Urinary bladder (tissue), 4 donors: ENCODE measurements around the gene NEU2. TPM values are rescaled to one million over a fixed set of nuclear protein-coding genes. Genes with fewer than 3 reads are reported as not detected.

ENCODE experiments used
- DNase-seq: peaks from one replicate; pipeline ENCODE4 v3.0.0-alpha.2; 2015; ENCODE audit errors: extremely low spot score
- H3K27ac ChIP-seq: one replicate; pipeline ENCODE4 v1.5.1; 2013; ENCODE audit warnings: low read depth, mild to moderate bottlenecking, moderate library complexity
- H3K36me3 ChIP-seq: one replicate; pipeline ENCODE4 v1.6.1; 2013; ENCODE audit warnings: mild to moderate bottlenecking, moderate library complexity; ENCODE audit not compliant: insufficient read depth
- H3K4me1 ChIP-seq: one replicate; pipeline ENCODE4 v1.6.1; 2013; ENCODE audit warnings: mild to moderate bottlenecking, moderate library complexity; ENCODE audit not compliant: insufficient read depth
- H3K4me3 ChIP-seq: one replicate; pipeline ENCODE4 v1.5.1; 2013; ENCODE audit warnings: low read depth, low read length
- WGBS: extraction: QIAGEN DNeasy Blood & Tissue Kit; methylation state at CpG from one replicate; pipeline ENCODE4 v1.1.7; 2013; 5-methylcytosine and 5-hydroxymethylcytosine counted together
- polyA plus RNA-seq: library from polyadenylated mRNA; stranded (reverse); fragments of 200-250 nt; gene quantifications from one replicate; pipeline ENCODE4 v1.2.3, GENCODE V29; 2013
- total RNA-seq: library from RNA; depleted of rRNA; stranded (reverse); fragments of >200 nt; gene quantifications from one replicate; pipeline ENCODE4 v1.2.3, GENCODE V29; 2014
- donor health status: healthy with polysubstance abuse.
- donor health status: healthy.

Gene NEU2
- not detected for total RNA-seq
- polyA plus RNA-seq: not detected

DNA sequence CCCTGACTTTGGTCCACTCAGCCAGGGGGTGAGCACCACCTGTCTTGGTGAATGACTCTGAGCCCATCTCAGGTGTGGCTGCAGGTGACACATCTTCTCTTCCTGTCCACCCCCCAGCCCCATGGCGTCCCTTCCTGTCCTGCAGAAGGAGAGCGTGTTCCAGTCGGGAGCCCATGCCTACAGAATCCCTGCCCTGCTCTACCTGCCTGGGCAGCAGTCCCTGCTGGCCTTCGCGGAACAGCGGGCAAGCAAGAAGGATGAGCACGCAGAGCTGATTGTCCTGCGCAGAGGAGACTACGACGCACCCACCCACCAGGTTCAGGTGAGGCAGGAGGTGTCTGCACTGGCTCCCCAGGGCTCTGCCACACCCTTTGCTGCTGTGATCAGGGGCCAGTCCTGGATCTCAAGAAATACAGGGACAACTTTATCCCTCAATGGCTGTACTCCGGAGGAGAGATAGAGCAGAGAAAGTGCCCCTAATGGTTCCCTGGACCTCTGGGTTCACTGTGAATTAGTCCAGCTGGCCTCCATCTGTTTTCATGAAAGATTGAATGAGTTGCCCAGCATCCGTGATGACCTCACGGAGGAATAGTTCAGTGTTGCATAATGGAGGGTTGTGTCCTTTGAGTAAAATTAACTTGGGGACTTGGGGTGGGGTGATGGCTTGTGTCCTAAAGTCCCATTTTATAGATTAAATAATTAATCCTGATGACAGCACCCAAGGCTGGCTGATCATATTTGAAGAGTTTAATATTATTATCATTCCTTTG, at the start of gene NEU2:
TSS of gene NEU2 (plus strand) at position 122 of the 770 bp plus-strand sequence. CDS start at position 122, 0 bp downstream.
- Histone ChIP-seq H3K27ac (no peak within 1 kb of the TSS), H3K36me3 (no peaks in the 10 kb centered on the region), H3K4me1 (no peaks in the 10 kb centered on the region), H3K4me3 (no peak within 1 kb of the TSS)
- no peak for DNase-seq
- WGBS: 92% methylated on average over 13 of the region's 13 CpGs

DNA sequence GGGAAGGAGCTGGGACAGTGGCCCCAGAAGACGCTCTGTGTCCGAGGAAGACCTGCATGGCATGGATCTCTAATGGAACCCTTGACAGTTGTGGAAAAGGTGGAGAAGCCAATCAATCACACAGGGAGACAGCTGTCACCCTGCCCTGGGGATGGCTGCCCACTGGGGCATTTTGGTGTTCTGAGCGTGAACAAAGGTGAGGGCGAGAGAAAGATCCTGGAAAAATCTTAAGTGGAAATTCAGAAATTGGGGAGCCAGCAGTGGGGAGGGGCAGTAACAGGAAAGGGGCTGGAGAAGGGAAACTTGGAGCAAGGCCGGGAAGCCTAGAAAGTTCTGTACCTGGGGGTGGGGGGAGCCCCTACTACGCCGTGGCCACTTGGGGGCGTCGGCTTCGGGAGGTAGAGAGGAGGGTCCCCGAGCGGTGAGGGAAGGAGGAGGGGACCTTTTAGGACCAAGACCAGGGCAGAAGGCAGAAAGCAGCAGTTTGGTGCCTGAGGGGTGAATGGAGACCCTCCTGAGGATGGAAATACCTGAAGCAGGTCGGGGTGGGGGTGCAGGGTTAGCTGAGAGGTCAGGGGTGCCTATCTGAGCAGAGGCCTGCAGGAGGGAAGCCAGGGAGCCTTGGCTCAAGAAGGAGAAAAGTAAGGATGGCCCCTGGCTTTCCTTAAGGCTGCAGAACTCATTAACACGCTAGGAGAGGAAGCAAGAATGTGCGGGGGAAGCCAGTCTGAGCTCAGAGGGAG, 49.4 kb upstream of the NEU2 start:
- no peak overlapping the region for H3K4me3 ChIP-seq
- no peaks in the 10 kb centered on the region for H3K4me1 ChIP-seq
- no peaks in the 10 kb centered on the region for H3K36me3 ChIP-seq
- no peak overlapping the region for H3K27ac ChIP-seq
- 47% methylated on average over 15 of the region's 15 CpGs for WGBS
- no peak for DNase-seq

DNA sequence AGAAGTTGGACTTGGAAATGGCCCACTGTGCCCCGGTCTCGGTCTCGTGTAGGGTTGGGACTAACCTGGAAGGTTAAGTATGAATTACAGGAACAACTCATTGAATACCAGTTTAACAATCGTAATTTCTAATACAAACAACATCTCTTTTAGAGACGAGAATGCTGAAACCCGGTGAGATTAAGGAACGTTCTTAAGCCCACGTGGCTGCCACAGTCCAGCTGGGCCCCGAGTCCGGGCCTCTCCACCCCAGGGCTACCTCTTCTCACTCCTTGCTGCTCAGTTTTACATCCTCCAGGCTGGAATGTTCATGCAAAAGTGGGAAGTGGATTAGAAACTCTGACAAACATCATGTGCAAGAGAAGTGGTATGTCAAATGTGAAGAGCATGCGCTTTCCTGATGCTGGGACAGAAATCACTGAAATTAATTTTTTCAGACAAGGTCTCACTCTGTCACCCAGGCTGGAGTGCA, 48.8 kb upstream of the NEU2 start:
- DNase-seq: no peak
- Histone ChIP-seq H3K4me3 (no peak overlapping the region), H3K27ac (no peak overlapping the region), H3K4me1 (no peaks in the 10 kb centered on the region), H3K36me3 (no peaks in the 10 kb centered on the region)
- 44% methylated on average over 11 of the region's 11 CpGs for WGBS

DNA sequence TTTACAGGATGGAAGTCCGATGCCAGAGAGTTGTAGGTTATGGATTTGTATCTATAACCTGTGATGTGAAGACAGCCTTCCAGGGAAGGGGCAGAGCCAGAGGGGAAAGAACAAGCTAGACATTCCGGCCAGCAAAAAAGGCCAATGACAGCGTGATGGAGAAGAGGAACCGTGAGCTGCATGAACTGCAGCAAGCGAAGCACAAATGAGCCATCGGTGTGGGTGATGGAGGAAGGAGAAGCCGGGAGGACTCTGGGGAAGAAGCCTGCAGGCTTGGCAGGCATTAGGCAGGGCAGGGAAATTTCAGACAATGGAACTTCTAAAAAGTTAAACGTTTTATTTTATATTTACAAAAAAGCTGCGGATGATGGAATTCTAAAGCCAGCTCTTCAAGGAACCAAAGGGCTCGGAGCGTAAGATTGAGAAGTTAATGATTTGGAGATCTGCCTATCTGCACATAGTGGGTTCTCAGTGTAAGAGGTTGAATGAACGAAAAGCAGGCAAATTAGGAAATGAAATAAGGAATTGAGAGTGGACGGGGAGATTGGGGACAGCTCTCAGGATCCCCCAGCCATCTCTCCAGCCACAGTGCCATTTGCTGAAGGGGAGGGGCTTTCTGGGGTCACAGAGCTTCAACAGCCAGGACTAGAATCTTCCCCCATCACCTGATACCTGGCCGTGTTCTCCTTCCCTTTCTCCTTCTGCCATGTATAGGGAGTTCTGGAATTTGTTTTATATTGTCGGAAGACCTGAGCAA, 47.8 kb upstream of the NEU2 start:
- Histone ChIP-seq H3K4me3 (no peak overlapping the region), H3K36me3 (no peaks in the 10 kb centered on the region), H3K27ac (no peak overlapping the region), H3K4me1 (no peaks in the 10 kb centered on the region)
- no peak for DNase-seq
- WGBS: 80% methylated on average over 15 of the region's 15 CpGs

DNA sequence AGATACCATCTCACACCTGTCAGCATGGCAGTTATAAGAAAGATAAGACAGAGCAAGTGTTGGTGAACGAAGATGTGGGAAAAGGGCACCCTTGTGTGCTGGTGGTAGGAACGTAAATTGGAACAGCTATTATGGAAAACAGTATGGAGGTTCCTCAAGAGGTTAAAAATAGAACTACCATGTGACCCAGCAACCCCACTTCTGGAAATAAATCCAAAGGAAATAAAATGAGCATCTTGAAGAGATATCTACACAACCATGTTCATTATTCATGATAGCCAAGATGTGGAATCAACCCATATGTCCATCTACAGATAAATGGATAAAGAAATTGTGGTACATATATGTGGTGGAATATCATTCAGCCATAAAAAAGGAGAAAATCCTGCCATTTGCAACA, 46.3 kb upstream of the NEU2 start:
- H3K4me1 ChIP-seq: no peaks in the 10 kb centered on the region
- H3K27ac ChIP-seq: no peak overlapping the region
- 90% methylated on average over 2 of the region's 2 CpGs for WGBS
- no peak overlapping the region for H3K4me3 ChIP-seq
- DNase-seq: no peak
- H3K36me3 ChIP-seq: no peaks in the 10 kb centered on the region

DNA sequence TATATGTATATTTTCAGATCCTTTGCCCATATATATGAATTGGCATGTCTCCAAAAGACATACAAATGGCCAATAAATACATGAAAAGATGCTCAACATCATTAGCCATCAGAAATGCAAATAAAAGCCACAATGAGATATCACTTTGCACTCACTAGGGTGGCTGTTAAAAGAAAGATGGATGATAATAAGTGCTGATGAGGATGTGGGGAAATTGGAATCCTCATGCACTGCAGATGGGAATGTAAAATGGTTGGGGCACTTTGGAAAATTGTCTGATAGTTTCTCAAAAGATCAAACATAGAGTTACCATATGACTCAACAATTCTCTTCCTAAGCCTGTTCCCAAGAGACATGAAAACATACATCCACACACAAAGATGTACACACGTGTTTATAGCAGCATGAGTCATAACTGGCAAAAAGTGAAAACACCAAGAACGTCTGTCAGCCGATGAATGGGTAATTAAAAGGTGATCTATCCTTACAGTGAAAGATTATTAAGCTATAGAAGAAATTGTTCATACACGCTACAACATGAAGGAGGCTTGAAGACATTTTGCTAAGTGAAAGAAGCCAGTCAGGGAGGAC, 39.1 kb upstream of the NEU2 start:
- 77% methylated on average over 4 of the region's 4 CpGs for WGBS
- no peak overlapping the region for H3K4me3 ChIP-seq
- no peaks in the 10 kb centered on the region for H3K4me1 ChIP-seq
- H3K27ac ChIP-seq: no peak overlapping the region
- no peak for DNase-seq
- H3K36me3 ChIP-seq: no peaks in the 10 kb centered on the region

DNA sequence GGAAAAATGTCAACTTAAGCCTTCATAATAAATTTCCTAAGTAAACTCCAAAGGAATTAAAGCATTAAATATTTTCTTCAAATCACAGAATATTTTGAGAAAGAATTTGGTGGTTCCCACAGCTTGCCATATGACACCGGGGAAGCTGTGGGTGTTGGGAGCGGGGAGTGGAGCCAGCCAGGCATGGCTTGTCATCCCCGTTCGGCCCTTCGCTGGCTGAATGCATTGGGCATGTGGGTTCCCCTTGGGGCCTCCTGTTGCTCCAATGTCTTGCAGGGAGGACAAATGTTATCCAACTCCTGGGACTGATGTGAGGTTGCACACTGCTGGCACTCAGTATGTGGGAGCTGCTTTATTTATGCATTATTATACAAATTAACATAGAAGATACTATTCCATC, 38.0 kb upstream of the NEU2 start:
- H3K4me1 ChIP-seq: no peaks in the 10 kb centered on the region
- no peak overlapping the region for H3K4me3 ChIP-seq
- no peaks in the 10 kb centered on the region for H3K36me3 ChIP-seq
- 82% methylated on average over 5 of the region's 5 CpGs for WGBS
- no peak overlapping the region for H3K27ac ChIP-seq
- DNase-seq: no peak

DNA sequence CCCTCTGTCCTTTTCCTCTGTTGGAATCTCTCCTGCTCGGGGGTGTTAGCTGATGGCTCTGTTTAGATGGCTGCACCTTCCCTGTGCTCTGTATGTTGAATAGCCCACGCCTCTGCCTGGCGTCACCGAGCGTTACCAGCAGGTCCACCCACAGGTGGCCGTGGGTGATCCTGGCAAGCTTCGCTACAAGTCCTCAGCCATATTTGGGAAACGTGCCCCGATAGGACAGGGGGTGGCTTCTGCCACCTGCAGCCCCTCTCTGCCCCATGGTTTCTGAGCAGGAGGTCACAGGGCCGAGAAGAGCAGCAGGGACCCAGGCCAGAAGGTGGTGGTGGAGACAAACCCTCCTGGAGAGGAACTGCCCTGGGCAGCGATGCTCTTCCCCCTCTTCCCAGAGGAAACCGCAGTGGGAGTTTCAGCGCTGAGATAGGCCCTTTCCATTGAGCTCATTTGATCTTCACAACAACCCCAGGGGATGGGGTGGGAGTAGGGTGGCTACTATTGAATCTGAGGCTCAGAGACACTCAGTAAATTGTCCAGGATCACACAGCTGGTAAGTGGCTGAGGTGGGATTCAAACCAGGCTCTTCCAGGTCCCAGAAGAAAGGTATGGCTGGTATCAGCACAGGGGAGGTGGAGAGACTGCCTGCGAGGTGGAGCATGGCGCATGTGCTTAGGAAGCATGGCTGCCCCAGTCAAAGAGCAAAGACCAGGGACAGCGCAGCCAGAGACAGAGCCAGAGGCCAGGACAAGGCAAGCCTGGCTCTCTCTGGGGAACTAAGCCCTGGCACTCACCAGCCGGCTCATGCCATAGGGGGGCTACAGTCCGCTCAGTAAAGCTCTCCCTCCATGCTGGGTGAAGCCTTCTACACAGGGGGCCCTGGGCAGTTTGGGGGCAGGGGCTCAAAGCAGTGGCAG, 34.5 kb upstream of the NEU2 start:
- 91% methylated on average over 18 of the region's 18 CpGs for WGBS
- DNase-seq: no peak
- no peak overlapping the region for H3K27ac ChIP-seq
- no peaks in the 10 kb centered on the region for H3K4me1 ChIP-seq
- H3K4me3 ChIP-seq: no peak overlapping the region
- H3K36me3 ChIP-seq: no peaks in the 10 kb centered on the region

DNA sequence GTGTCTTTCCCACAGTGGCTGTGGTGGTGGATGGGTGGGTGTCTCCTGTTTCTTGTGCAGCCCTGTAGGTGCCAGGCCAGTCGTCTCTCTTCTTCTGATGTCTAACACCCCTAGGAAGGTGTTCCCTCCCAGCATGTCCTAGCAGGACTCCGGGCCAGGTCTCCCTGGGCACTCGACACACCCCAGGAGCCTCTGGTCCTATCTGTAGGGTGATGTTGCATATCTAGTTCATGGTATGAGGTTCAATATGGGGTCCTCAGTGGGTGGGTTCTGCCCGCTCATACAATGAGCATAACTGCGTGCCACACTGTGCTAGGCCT, 33.8 kb upstream of the NEU2 start:
- H3K36me3 ChIP-seq: no peaks in the 10 kb centered on the region
- H3K27ac ChIP-seq: no peak overlapping the region
- H3K4me1 ChIP-seq: no peaks in the 10 kb centered on the region
- DNase-seq: no peak
- no peak overlapping the region for H3K4me3 ChIP-seq
- 94% methylated on average over 5 of the region's 5 CpGs for WGBS

DNA sequence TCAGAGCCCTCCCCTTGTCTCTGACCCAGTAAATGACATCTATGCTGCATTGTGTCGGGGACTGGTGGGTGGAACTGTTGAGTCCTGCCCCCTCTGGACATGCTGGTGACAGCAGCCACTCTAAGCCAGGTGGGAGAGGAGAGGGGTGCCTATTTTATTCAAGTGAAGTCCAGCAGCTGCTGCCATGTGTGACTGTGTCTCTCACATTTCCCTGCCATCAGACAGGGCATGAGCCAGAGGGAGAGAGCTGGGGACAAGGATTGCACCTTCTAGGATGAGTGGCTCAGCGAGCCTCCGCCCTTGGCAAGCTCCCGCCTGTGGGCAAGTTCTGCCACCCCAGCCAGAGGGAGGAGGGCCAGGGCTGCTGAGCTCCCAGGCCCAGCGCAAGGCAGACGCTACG, 33.1 kb upstream of the NEU2 start:
- no peak for DNase-seq
- Histone ChIP-seq H3K36me3 (no peaks in the 10 kb centered on the region), H3K4me1 (no peaks in the 10 kb centered on the region), H3K4me3 (no peak overlapping the region), H3K27ac (no peak overlapping the region)
- 82% methylated on average over 7 of the region's 7 CpGs for WGBS

DNA sequence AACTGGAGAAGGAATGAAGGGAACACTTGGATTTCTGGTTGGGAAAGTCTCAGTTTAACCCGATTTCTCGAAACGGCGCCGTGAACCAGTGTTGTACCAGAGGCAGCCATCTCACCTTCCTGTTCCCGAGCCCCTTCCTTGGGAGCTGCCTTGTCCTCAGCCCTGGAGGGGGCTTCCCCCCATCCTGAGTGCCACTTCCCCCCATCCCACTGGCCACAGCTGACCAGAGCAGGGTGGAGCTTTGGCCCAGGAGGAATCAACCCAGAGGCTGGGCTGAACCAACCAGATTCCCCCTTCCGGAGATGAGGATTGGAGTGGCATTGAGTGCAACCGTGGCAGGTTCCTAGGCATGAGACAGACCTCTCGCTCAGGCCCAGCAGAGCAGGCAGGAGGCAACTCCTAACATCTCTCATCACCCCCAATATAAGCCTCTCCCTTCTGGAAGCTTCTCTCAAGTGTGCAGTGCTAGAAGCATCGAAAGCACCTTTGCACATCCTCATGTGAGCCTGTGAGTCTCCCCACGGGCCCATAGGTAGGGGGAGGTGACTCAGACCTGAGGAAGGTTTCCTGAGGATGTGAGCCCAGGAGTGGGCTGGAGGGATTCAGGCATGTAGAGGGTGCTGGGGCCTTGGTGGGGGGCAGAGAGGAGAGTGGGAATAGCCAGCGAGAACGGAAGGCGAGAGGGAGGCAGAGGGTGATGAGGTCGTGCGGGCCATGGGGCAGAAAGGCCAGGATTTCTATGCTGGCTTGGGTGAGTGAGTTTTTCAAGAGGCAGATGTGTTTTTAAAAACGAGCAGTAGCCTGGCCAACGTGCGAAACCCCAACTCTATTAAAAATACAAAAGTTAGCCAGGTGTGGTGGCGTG, 31.4 kb upstream of the NEU2 start:
- Histone ChIP-seq H3K27ac (no peak overlapping the region), H3K4me3 (no peak overlapping the region), H3K4me1 (no peaks in the 10 kb centered on the region), H3K36me3 (no peaks in the 10 kb centered on the region)
- no peak for DNase-seq
- 91% methylated on average over 20 of the region's 20 CpGs for WGBS
